GM12878 (cell line): ENCODE results near the gene TNIP2. TPM values are rescaled to one million over a fixed set of nuclear protein-coding genes. Genes with fewer than 3 reads are reported as not detected.

Source experiments
- BHLHE40 ChIP-seq, 2 experiments: fragments of 450-650 bp in 1 of 2; IDR thresholded peaks; 2 replicates each; pipeline ENCODE4 v1.6.1; 2011 to 2017; ENCODE audit warnings: low read depth in 2 of 2, borderline replicate concordance in 1 of 2, improper control_type of control experiment in 1 of 2, low read length in 1 of 2, mild to moderate bottlenecking in 1 of 2
- CHD2 ChIP-seq: IDR thresholded peaks from 2 replicates; pipeline ENCODE4 v1.6.1; 2011; ENCODE audit warnings: low read depth, low read length, improper control_type of control experiment, borderline replicate concordance
- CUX1 ChIP-seq: IDR thresholded peaks from 2 replicates; pipeline ENCODE4 v1.6.1; 2012; ENCODE audit warnings: improper control_type of control experiment, low read depth, low read length; ENCODE audit not compliant: insufficient replicate concordance
- DPF2 ChIP-seq: fragments of 450-650 bp; IDR thresholded peaks from 2 replicates; pipeline ENCODE4 v1.6.1; 2017; ENCODE audit warnings: mild to moderate bottlenecking
- FOXM1 ChIP-seq: IDR thresholded peaks from 2 replicates; pipeline ENCODE4 v1.6.1; 2012; ENCODE audit warnings: low read depth, mild to moderate bottlenecking, inconsistent platforms, low read length, moderate library complexity
- JUNB ChIP-seq: IDR thresholded peaks from 2 replicates; pipeline ENCODE4 v1.6.1; 2016; ENCODE audit warnings: antibody characterized with exemption, mild to moderate bottlenecking
- MEF2A ChIP-seq: IDR thresholded peaks from 2 replicates; pipeline ENCODE4 v1.6.1; 2011; ENCODE audit warnings: low read depth, mild to moderate bottlenecking, low read length, moderate library complexity; ENCODE audit not compliant: insufficient read depth
- MLLT1 ChIP-seq: fragments of 450-650 bp; IDR thresholded peaks from 2 replicates; pipeline ENCODE4 v1.6.1; 2016; ENCODE audit warnings: mild to moderate bottlenecking
- NFYB ChIP-seq: IDR thresholded peaks from 2 replicates; pipeline ENCODE4 v1.6.1; 2011; ENCODE audit warnings: low read depth, mild to moderate bottlenecking, low read length, improper control_type of control experiment, moderate library complexity; ENCODE audit not compliant: insufficient read depth
- PAX8 ChIP-seq: fragments of 450-650 bp; IDR thresholded peaks from 2 replicates; pipeline ENCODE4 v1.6.1; 2017; ENCODE audit warnings: mild to moderate bottlenecking, moderate library complexity
- RELA ChIP-seq: fragments of 450-650 bp; IDR thresholded peaks from 2 replicates; pipeline ENCODE4 v1.8.0; 2014; ENCODE audit warnings: borderline replicate concordance; ENCODE audit not compliant: partially characterized antibody
- SKIL ChIP-seq: fragments of 450-650 bp; IDR thresholded peaks from 2 replicates; pipeline ENCODE4 v1.6.1; 2017; ENCODE audit warnings: mild to moderate bottlenecking, low read depth, inconsistent platforms; ENCODE audit not compliant: poor library complexity, severe bottlenecking
- ZBED1 ChIP-seq: IDR thresholded peaks from 2 replicates; pipeline ENCODE4 v1.6.1; 2016; ENCODE audit warnings: borderline replicate concordance
- ZNF207 ChIP-seq: fragments of 450-650 bp; IDR thresholded peaks from 2 replicates; pipeline ENCODE4 v1.6.1; 2014; ENCODE audit warnings: antibody characterized with exemption, mild to moderate bottlenecking, borderline replicate concordance
- ZNF384 ChIP-seq: IDR thresholded peaks from 2 replicates; pipeline ENCODE4 v1.6.1; 2012; ENCODE audit warnings: low read depth, mild to moderate bottlenecking, low read length, improper control_type of control experiment, borderline replicate concordance
- polyA plus RNA-seq, 11 experiments: library from polyadenylated mRNA; depleted of rRNA in 4 of 11; unstranded in 6 of 11; stranded (reverse) in 5 of 11; fragments of >200 nt; fragmentation: Nextera tagmentation in 4 of 11; fragmentation: Illumina TruSeq in 1 of 11; extraction: Ambion mirVana in 4 of 11; extraction: Trizol in 1 of 11; gene quantifications; 1 replicate in 1 of 11; 2 replicates in 10 of 11; pipeline versions ENCODE4 v1.2.1 to v1.2.3, GENCODE V29; 2011 to 2016; ENCODE audit warnings: inconsistent platforms in 2 of 11, missing spikeins in 2 of 11, low read depth in 1 of 11
- total RNA-seq, 4 experiments: library from RNA; depleted of rRNA in 3 of 4; stranded (reverse); fragments of >200 nt in 3 of 4; fragmentation: Illumina TruSeq in 1 of 4; extraction: Trizol in 1 of 4; gene quantifications; 2 replicates each; pipeline versions ENCODE4 v1.2.1 to v1.2.3, GENCODE V29; 2013 to 2021
- TF ChIP-seq, protein P1 (sequence below): fragments of 450-650 bp; IDR thresholded peaks from 2 replicates; pipeline ENCODE4 v1.6.1; 2017; ENCODE audit warnings: mild to moderate bottlenecking
- TF ChIP-seq, protein P2 (sequence below), 3 experiments: IDR thresholded peaks in 2 of 3; conservative IDR thresholded peaks in 1 of 3; 2 replicates each; pipeline ENCODE4 v1.5.1; 2011; ENCODE audit warnings: low read depth in 3 of 3, low read length in 3 of 3, mild to moderate bottlenecking in 3 of 3, control low read depth in 2 of 3, moderate library complexity in 2 of 3, inconsistent platforms in 1 of 3, mixed read lengths in 1 of 3; ENCODE audit not compliant: control insufficient read depth in 2 of 3, insufficient read depth in 1 of 3; ENCODE audit errors: extremely low read depth in 1 of 3

The TNIP2 gene
- total and polyA plus RNA-seq, 10 of the 15 experiments (the other 5 are each of a cell fraction or from before 2014, with no cell fraction given) = 1.4 to 64.9 (median 45.5) TPM

DNA sequence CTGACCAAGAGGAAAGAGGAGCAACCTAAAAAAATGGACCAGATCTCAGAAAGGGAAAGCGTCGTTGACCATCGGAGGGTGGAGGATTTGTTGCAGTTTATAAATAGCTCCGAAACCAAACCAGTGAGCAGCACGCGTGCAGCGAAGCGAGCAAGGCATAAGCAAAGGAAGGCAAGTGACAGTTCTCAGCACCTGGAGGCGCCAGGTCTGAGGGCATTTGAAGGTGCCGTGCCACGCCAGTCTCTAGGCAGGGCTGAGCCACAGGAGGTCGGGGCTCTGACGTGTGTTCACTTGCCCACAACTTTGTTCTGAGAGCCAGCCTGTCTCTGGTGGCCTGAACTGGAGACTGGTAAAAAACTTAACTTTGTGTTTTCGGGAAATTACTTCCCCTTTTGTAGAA is 59.7 kb downstream of the TNIP2 start (continued):
- TF ChIP-seq PAX8 = no peak
- TF ChIP-seq DPF2 = peak; percentile 88
- TF ChIP-seq NFYB = no peak
- TF ChIP-seq MLLT1 = peak; percentile 84
- peak; percentile 97 for TF ChIP-seq BHLHE40 (IDR thresholded peaks at IDR 0.05; ENCODE audit: borderline replicate concordance in 1 of 2, low read depth in 2 of 2, low read length in 1 of 2)
- peak; percentile 82; the same call in 1 of the 2 replicates for TF ChIP-seq CHD2
- peak; percentile 39 for TF ChIP-seq CUX1
- TF ChIP-seq, protein P1, sequence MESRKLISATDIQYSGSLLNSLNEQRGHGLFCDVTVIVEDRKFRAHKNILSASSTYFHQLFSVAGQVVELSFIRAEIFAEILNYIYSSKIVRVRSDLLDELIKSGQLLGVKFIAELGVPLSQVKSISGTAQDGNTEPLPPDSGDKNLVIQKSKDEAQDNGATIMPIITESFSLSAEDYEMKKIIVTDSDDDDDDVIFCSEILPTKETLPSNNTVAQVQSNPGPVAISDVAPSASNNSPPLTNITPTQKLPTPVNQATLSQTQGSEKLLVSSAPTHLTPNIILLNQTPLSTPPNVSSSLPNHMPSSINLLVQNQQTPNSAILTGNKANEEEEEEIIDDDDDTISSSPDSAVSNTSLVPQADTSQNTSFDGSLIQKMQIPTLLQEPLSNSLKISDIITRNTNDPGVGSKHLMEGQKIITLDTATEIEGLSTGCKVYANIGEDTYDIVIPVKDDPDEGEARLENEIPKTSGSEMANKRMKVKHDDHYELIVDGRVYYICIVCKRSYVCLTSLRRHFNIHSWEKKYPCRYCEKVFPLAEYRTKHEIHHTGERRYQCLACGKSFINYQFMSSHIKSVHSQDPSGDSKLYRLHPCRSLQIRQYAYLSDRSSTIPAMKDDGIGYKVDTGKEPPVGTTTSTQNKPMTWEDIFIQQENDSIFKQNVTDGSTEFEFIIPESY = no peak
- TF ChIP-seq SKIL = peak; percentile 84
- TF ChIP-seq RELA = no peak
- TF ChIP-seq MEF2A = peak; percentile 99
- TF ChIP-seq, protein P2, sequence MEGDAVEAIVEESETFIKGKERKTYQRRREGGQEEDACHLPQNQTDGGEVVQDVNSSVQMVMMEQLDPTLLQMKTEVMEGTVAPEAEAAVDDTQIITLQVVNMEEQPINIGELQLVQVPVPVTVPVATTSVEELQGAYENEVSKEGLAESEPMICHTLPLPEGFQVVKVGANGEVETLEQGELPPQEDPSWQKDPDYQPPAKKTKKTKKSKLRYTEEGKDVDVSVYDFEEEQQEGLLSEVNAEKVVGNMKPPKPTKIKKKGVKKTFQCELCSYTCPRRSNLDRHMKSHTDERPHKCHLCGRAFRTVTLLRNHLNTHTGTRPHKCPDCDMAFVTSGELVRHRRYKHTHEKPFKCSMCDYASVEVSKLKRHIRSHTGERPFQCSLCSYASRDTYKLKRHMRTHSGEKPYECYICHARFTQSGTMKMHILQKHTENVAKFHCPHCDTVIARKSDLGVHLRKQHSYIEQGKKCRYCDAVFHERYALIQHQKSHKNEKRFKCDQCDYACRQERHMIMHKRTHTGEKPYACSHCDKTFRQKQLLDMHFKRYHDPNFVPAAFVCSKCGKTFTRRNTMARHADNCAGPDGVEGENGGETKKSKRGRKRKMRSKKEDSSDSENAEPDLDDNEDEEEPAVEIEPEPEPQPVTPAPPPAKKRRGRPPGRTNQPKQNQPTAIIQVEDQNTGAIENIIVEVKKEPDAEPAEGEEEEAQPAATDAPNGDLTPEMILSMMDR (IDR thresholded peaks at IDR 0.05 in 2 of 3, conservative IDR thresholded peaks at IDR 0.05 in 1 of 3; ENCODE audit: control insufficient read depth in 2 of 3, extremely low read depth in 1 of 3, insufficient read depth in 1 of 3, low read depth in 3 of 3, low read length in 3 of 3) = peak; percentile 13 to 49 (median 27); a peak in 3 of 6 replicates
- TF ChIP-seq JUNB = peak; percentile 47
- peak; percentile 57; the same call in 1 of the 2 replicates for TF ChIP-seq ZNF384
- TF ChIP-seq ZNF207 = peak; percentile 15; the same call in 1 of the 2 replicates
- TF ChIP-seq FOXM1 = peak; percentile 95
- TF ChIP-seq ZBED1 = peak; percentile 82; the same call in 1 of the 2 replicates
